WERI-Rb-1 (cell line): Measurements from ENCODE around the gene SORL1.

Source experiments
- DNase-seq: peaks from one replicate; pipeline ENCODE4 v3.0.0-alpha.2; 2020
- H3K27ac ChIP-seq: fragments of 250-450 bp; sonication (Bioruptor Pico); 2 replicates; pipeline ENCODE4 v1.5.1; 2020; ENCODE audit warnings: mild to moderate bottlenecking, moderate library complexity
- H3K27me3 ChIP-seq: fragments of 250-450 bp; sonication (Bioruptor Pico); 2 replicates; pipeline ENCODE4 v1.5.1; 2021; ENCODE audit warnings: mild to moderate bottlenecking, low read depth, moderate library complexity; ENCODE audit not compliant: insufficient read depth, severe bottlenecking
- H3K36me3 ChIP-seq: fragments of 250-450 bp; sonication (Bioruptor Pico); 2 replicates; pipeline ENCODE4 v1.5.1; 2020; ENCODE audit warnings: mild to moderate bottlenecking, moderate library complexity
- H3K4me3 ChIP-seq: 2 replicates; pipeline ENCODE4 v1.5.1; 2011; ENCODE audit warnings: low read depth, mild to moderate bottlenecking, control low read depth, low read length
- H3K9me3 ChIP-seq: fragments of 250-450 bp; sonication (Bioruptor Pico); 2 replicates; pipeline ENCODE4 v1.5.1; 2021; ENCODE audit warnings: mild to moderate bottlenecking, moderate library complexity; ENCODE audit not compliant: severe bottlenecking
- CTCF ChIP-seq: IDR thresholded peaks from 2 replicates; pipeline ENCODE4 v1.5.1; 2011; ENCODE audit warnings: low read depth, mild to moderate bottlenecking, control low read depth, inconsistent platforms, low read length

Gene SORL1

GRCh38 chr11:121681550-121682268 lies 229.6 kb downstream of the SORL1 start:
- no peak for DNase-seq
- no peak overlapping the region for H3K27ac ChIP-seq
- no peaks in the 10 kb centered on the region for H3K9me3 ChIP-seq
- no peaks in the 10 kb centered on the region for H3K27me3 ChIP-seq
- no peaks in the 10 kb centered on the region for H3K36me3 ChIP-seq
- H3K4me3 ChIP-seq = no peak overlapping the region
- TF ChIP-seq CTCF = no peak
